WERI-Rb-1 (cell line): ENCODE data around the gene KRT86.

Source experiments
- DNase-seq: peaks from one replicate; pipeline ENCODE4 v3.0.0-alpha.2; 2020
- H3K27ac ChIP-seq: fragments of 250-450 bp; sonication (Bioruptor Pico); 2 replicates; pipeline ENCODE4 v1.5.1; 2020; ENCODE audit warnings: mild to moderate bottlenecking, moderate library complexity
- H3K27me3 ChIP-seq: fragments of 250-450 bp; sonication (Bioruptor Pico); 2 replicates; pipeline ENCODE4 v1.5.1; 2021; ENCODE audit warnings: mild to moderate bottlenecking, low read depth, moderate library complexity; ENCODE audit not compliant: insufficient read depth, severe bottlenecking
- H3K36me3 ChIP-seq: fragments of 250-450 bp; sonication (Bioruptor Pico); 2 replicates; pipeline ENCODE4 v1.5.1; 2020; ENCODE audit warnings: mild to moderate bottlenecking, moderate library complexity
- H3K4me3 ChIP-seq: 2 replicates; pipeline ENCODE4 v1.5.1; 2011; ENCODE audit warnings: low read depth, mild to moderate bottlenecking, control low read depth, low read length
- H3K9me3 ChIP-seq: fragments of 250-450 bp; sonication (Bioruptor Pico); 2 replicates; pipeline ENCODE4 v1.5.1; 2021; ENCODE audit warnings: mild to moderate bottlenecking, moderate library complexity; ENCODE audit not compliant: severe bottlenecking
- TF ChIP-seq, protein P1 (sequence below): IDR thresholded peaks from 2 replicates; pipeline ENCODE4 v1.5.1; 2011; ENCODE audit warnings: low read depth, mild to moderate bottlenecking, control low read depth, inconsistent platforms, low read length

KRT86 gene

DNA sequence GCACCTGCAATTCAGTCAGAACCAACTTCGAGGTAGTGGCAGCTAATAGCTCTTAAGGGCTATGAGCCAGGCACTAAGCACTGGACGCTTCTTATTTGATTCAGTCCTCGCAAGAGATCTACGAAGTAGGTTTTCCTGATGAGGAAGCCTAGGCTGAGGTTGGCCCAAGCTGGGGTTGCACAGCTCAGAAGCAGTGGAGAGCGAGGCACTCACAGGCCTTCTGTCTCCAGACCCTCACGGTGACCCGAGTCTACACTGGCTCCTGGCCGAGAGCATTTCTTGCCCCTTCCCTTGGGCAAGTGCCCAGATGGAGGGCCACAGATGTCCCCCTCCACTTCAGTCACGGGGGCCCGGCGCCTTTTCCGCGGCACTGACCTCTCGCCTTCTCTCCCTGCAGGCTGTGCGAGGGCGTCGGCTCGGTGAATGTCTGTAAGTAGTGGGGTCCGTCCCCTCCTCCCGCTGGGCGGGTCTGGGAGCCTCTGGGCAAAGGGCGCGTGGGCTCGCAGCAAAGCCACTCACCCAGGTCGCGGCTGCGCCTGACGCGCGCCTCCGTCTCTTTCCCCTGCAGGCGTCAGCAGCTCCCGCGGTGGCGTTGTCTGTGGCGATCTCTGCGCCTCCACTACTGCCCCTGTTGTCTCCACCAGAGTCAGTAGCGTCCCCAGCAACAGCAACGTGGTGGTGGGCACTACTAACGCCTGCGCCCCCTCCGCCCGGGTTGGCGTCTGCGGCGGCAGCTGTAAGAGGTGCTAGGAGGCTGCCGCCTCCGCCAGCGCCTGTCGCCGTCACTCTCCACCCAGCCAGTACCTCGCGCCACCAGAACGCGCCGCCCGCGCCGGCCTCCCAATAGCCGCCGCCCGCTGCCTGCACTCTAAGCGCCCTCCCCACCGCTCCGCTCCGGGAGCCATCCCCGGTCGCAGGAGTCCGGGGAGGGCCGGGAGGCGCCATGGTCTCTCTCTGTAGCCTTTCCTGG, 33.7 kb downstream of the KRT86 start:
- DNase-seq = peak; percentile 47
- Histone ChIP-seq H3K36me3 (no peaks in the 10 kb centered on the region), H3K27me3 (peaks cover 45% of the 10 kb centered on the region), H3K9me3 (no peaks in the 10 kb centered on the region), H3K4me3 (peak overlapping the region; percentile 27), H3K27ac (no peak overlapping the region)
- TF ChIP-seq, protein P1, sequence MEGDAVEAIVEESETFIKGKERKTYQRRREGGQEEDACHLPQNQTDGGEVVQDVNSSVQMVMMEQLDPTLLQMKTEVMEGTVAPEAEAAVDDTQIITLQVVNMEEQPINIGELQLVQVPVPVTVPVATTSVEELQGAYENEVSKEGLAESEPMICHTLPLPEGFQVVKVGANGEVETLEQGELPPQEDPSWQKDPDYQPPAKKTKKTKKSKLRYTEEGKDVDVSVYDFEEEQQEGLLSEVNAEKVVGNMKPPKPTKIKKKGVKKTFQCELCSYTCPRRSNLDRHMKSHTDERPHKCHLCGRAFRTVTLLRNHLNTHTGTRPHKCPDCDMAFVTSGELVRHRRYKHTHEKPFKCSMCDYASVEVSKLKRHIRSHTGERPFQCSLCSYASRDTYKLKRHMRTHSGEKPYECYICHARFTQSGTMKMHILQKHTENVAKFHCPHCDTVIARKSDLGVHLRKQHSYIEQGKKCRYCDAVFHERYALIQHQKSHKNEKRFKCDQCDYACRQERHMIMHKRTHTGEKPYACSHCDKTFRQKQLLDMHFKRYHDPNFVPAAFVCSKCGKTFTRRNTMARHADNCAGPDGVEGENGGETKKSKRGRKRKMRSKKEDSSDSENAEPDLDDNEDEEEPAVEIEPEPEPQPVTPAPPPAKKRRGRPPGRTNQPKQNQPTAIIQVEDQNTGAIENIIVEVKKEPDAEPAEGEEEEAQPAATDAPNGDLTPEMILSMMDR = no peak

DNA sequence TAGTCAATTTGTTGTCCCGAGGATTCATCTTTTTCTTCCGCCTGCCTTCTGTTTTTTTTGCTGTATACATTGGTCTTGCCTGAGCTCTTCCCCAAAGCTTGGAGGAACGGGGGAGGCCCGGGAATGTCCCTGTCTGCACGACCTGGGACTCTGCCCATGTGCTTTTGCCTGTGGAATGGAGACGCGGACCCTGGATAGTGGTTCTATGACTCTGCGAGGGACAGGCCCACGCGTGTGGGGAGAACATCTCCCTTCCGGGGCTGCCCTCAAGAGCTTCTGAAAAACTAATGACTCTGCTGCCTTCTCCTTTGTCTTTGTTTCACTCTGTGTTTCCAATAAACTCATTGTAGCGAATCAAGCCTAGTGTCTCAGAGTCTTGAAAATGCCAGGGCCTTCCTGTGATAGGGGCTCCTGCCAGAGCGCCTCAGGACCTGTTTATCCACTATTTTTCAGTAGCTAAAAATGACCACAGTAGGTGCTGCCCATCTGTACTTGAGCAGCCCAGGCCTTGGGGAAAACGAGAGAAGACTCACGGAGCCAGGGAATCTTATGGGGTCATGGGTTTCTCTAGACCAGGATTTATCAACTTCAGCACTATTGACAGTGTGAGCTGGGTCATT, 34.5 kb downstream of the KRT86 start:
- TF ChIP-seq, protein P1 = no peak
- Histone ChIP-seq H3K36me3 (no peaks in the 10 kb centered on the region), H3K9me3 (no peaks in the 10 kb centered on the region), H3K4me3 (no peak overlapping the region), H3K27me3 (peaks cover 45% of the 10 kb centered on the region), H3K27ac (no peak overlapping the region)
- no peak for DNase-seq

DNA sequence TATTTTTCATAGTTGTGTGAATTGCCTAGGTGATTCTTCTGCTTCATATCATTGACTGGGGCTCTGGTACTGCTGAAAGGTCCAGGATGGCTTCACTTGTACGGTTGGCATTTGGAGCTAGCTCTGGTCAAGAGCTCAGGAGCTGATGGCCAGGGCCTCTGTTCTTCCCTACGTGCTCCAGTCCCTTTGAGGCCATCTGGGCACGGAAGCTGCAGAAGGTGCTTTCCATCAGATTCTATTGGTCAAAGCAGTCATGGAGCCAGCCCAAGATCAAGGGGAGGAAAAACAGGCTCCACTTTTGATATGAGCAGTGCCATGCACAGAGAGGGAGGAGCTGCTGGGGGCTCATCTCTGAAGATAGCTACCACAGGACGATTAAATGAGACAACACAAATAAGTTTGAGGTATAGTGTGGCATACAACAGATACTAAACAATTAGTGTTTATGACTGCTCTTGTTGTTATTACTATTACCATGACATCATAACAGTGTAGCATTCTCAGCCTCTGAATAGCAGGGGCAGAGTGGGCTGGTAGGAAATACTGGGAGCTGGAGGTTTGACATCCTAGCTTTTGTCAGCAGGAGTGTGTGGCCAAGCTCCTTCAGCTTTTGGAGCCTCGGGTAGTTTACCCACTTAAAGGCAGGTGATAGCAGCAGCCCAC, 36.3 kb downstream of the KRT86 start:
- Histone ChIP-seq H3K9me3 (no peaks in the 10 kb centered on the region), H3K4me3 (no peak overlapping the region), H3K36me3 (no peaks in the 10 kb centered on the region), H3K27me3 (peaks cover 45% of the 10 kb centered on the region), H3K27ac (no peak overlapping the region)
- TF ChIP-seq, protein P1 = no peak
- DNase-seq = no peak

DNA sequence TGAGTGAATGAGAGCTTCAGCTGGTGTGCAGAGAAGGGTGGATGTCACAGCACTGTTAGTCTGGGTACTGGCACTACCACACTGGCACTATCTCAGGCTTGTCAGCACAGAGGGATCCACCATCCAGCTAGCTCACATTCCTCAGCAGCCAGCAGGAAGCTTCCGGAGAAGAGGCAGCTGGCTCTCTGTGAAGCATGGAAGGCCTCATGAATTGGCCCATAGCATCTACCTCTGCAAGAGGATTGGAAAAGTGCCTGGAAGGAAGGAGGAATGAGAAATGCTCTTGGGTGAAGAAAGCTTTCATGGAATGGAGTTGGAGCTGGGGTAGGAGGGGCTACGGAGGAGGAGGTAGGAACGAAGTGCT, 36.8 kb downstream of the KRT86 start:
- TF ChIP-seq, protein P1 = no peak
- Histone ChIP-seq H3K36me3 (no peaks in the 10 kb centered on the region), H3K27ac (no peak overlapping the region), H3K9me3 (no peaks in the 10 kb centered on the region), H3K4me3 (no peak overlapping the region), H3K27me3 (peaks cover 44% of the 10 kb centered on the region)
- DNase-seq = no peak

DNA sequence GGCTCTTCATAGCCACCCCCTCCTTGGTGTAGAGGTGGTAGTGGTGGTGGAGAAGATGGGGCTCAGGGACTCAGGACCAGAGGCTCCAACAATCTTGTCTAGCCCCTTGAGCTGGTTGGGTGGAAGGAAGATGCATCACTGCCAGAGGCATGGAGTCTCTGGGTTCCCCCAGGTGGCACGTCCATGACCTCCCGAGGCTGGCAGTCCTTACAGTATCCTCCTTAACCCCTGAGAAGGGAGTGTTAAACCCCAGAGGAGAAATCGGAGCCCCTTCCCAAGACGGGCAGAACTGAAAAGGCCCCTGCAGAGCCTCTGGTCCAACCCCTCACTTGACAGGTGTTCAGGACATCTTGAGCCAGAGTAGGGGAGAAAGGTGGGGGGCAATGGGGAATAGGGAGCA, 37.6 kb downstream of the KRT86 start:
- Histone ChIP-seq H3K9me3 (no peaks in the 10 kb centered on the region), H3K27me3 (peaks cover 38% of the 10 kb centered on the region), H3K36me3 (no peaks in the 10 kb centered on the region), H3K27ac (no peak overlapping the region), H3K4me3 (no peak overlapping the region)
- no peak for DNase-seq
- TF ChIP-seq, protein P1 = no peak
